Measurements from ENCODE around the gene BAG3. TPM values are rescaled to one million over a fixed set of nuclear protein-coding genes. Genes with fewer than 3 reads are reported as not detected.

The BAG3 gene
- total and polyA plus RNA-seq, 3 donors from 2014 or later, result 36.7 to 50.3 (median 44.8) TPM

- 36 to 44% methylated on average over 6 to 12 of the region's 12 CpGs for WGBS, 2 donors
- no peak overlapping the region for H3K4me3 ChIP-seq
- no peaks in the 10 kb centered on the region for H3K27me3 ChIP-seq
- intact Hi-C loops (cut with DNase I; ENCODE audit: low total_unique reads), result no loop called here
- H3K27ac ChIP-seq, result peak overlapping the region; percentile 49 to 62
- TF ChIP-seq POLR2A (IDR thresholded peaks at IDR 0.05) (no peak), CTCF (IDR thresholded peaks at IDR 0.05) (no peak)
- peak; percentile 78 for DNase-seq
- no peaks in the 10 kb centered on the region for H3K9me3 ChIP-seq
- peaks cover 39% of the 10 kb centered on the region for H3K4me1 ChIP-seq
- no peaks in the 10 kb centered on the region for H3K36me3 ChIP-seq (ENCODE audit: low read depth, missing control alignments)
These were observed 16.6 kb downstream of the BAG3 start for GRCh38 chr10:119667562-119668328.

- no peak for DNase-seq
- Histone ChIP-seq H3K27me3 (no peaks in the 10 kb centered on the region), H3K9me3 (no peaks in the 10 kb centered on the region), H3K27ac (peak overlapping the region in 1 of 2 donors; percentile 62), H3K36me3 (ENCODE audit: low read depth, missing control alignments) (no peaks in the 10 kb centered on the region), H3K4me1 (peaks cover 33% of the 10 kb centered on the region), H3K4me3 (no peak overlapping the region)
- WGBS, 2 donors, result 61 to 69% methylated on average over 6 of the region's 6 CpGs
- no peak for TF ChIP-seq POLR2A (IDR thresholded peaks at IDR 0.05)
- no peak for TF ChIP-seq CTCF (IDR thresholded peaks at IDR 0.05)
- intact Hi-C loops (cut with DNase I; ENCODE audit: low total_unique reads), result no loop called here
These were observed 17.3 kb downstream of the BAG3 start for GRCh38 chr10:119668461-119668860.

- TF ChIP-seq POLR2A (IDR thresholded peaks at IDR 0.05) (no peak), CTCF (IDR thresholded peaks at IDR 0.05) (no peak)
- intact Hi-C loops (cut with DNase I; ENCODE audit: low total_unique reads), result no loop called here
- no peak overlapping the region for H3K27ac ChIP-seq
- H3K36me3 ChIP-seq (ENCODE audit: low read depth, missing control alignments), result no peaks in the 10 kb centered on the region
- DNase-seq, result no peak
- H3K27me3 ChIP-seq, result no peaks in the 10 kb centered on the region
- H3K9me3 ChIP-seq, result no peaks in the 10 kb centered on the region
- H3K4me1 ChIP-seq, result peaks cover 33% of the 10 kb centered on the region
- 87 to 89% methylated on average over 5 of the region's 5 CpGs for WGBS, 2 donors
- H3K4me3 ChIP-seq, result no peak overlapping the region
These were observed 18.2 kb downstream of the BAG3 start for GRCh38 chr10:119669331-119669730.

- TF ChIP-seq CTCF (IDR thresholded peaks at IDR 0.05), result no peak
- TF ChIP-seq POLR2A (IDR thresholded peaks at IDR 0.05), result no peak
- H3K4me3 ChIP-seq, result no peak overlapping the region
- H3K9me3 ChIP-seq, result no peaks in the 10 kb centered on the region
- DNase-seq, result no peak
- H3K4me1 ChIP-seq, result peaks cover 33% of the 10 kb centered on the region
- intact Hi-C loops (cut with DNase I; ENCODE audit: low total_unique reads), result no loop called here
- H3K36me3 ChIP-seq (ENCODE audit: low read depth, missing control alignments), result no peaks in the 10 kb centered on the region
- H3K27ac ChIP-seq, result no peak overlapping the region
- WGBS, 2 donors, result 90 to 92% methylated on average over 6 to 18 of the region's 18 CpGs
- no peaks in the 10 kb centered on the region for H3K27me3 ChIP-seq
These were observed 18.9 kb downstream of the BAG3 start for GRCh38 chr10:119669975-119670640.
